Measurements from ENCODE around the gene NDOR1.

NDOR1 gene

GRCh38 chr9:137167747-137168572 lies 37.5 kb upstream of the NDOR1 start:
- DNase-seq, result peak in 1 of 2 experiments; percentile 35

- no peak for DNase-seq
Measured at GRCh38 chr9:137168573-137168903, 37.0 kb upstream of the NDOR1 start.

- peak; percentile 80 to 90 for DNase-seq
Measured at GRCh38 chr9:137168904-137169856, 36.3 kb upstream of the NDOR1 start.

GRCh38 chr9:137169896-137170358 lies 35.6 kb upstream of the NDOR1 start, which contains the start of gene LRRC26:
Gene LRRC26, minus strand, starts transcription at chr9:137170051. Its CDS starts 108 bp downstream, at chr9:137169943.
- no peak for DNase-seq

GRCh38 chr9:137170486-137171148 lies 34.9 kb upstream of the NDOR1 start:
- DNase-seq, result no peak

GRCh38 chr9:137171149-137171900 lies 34.2 kb upstream of the NDOR1 start:
- no peak for DNase-seq

- peak; percentile 57 to 84 for DNase-seq
Measured at GRCh38 chr9:137172901-137173795, 32.4 kb upstream of the NDOR1 start.

- DNase-seq, result no peak
Measured at GRCh38 chr9:137173796-137174664, 31.5 kb upstream of the NDOR1 start.

GRCh38 chr9:137174722-137175293 lies 30.7 kb upstream of the NDOR1 start:
- DNase-seq, result no peak

- no peak for DNase-seq
Measured at GRCh38 chr9:137175345-137175961, 30.0 kb upstream of the NDOR1 start.

- DNase-seq, result peak in 1 of 2 experiments; percentile 52
Measured at GRCh38 chr9:137176302-137177182, 29.0 kb upstream of the NDOR1 start.

GRCh38 chr9:137178201-137178938 lies 27.1 kb upstream of the NDOR1 start:
- DNase-seq, result no peak

GRCh38 chr9:137178939-137179630 lies 26.4 kb upstream of the NDOR1 start:
- DNase-seq, result no peak

- no peak for DNase-seq
Measured at GRCh38 chr9:137179761-137180160, 25.7 kb upstream of the NDOR1 start.

GRCh38 chr9:137180491-137180890 lies 25.0 kb upstream of the NDOR1 start:
- DNase-seq, result no peak

- DNase-seq, result no peak
Measured at GRCh38 chr9:137181680-137182079, 23.8 kb upstream of the NDOR1 start.

- DNase-seq, result no peak
Measured at GRCh38 chr9:137182836-137183235, 22.7 kb upstream of the NDOR1 start.
